NT2/D1 (cell line): Measurements from ENCODE around the gene PPM1F.

Experiments
- DNase-seq: peaks from one replicate; pipeline ENCODE4 v3.0.0-alpha.2; 2011; ENCODE audit warnings: low read depth, low spot score
- H3K27me3 ChIP-seq: 2 replicates; pipeline ENCODE4 v1.6.0; 2011; ENCODE audit warnings: mild to moderate bottlenecking; ENCODE audit not compliant: insufficient read length, insufficient read depth
- H3K36me3 ChIP-seq: 2 replicates; pipeline ENCODE4 v1.6.1; 2011; ENCODE audit warnings: mild to moderate bottlenecking, low read length, mixed read lengths; ENCODE audit not compliant: insufficient read depth, insufficient read length
- H3K4me1 ChIP-seq: 2 replicates; pipeline ENCODE4 v1.5.1; 2011; ENCODE audit not compliant: insufficient read depth, insufficient read length
- H3K4me3 ChIP-seq: 2 replicates; pipeline ENCODE4 v1.5.1; 2011; ENCODE audit warnings: low read depth; ENCODE audit not compliant: insufficient read length
- H3K9ac ChIP-seq: 2 replicates; pipeline ENCODE4 v1.6.0; 2011; ENCODE audit warnings: low read depth; ENCODE audit not compliant: insufficient read length
- H3K9me3 ChIP-seq: 2 replicates; pipeline ENCODE4 v1.5.1; 2011; ENCODE audit warnings: mild to moderate bottlenecking, low read length; ENCODE audit not compliant: insufficient read depth
- SUZ12 ChIP-seq: IDR thresholded peaks from 2 replicates; pipeline ENCODE4 v1.6.1; 2011; ENCODE audit not compliant: insufficient read length, insufficient read depth; ENCODE audit errors: extremely low read depth
- YY1 ChIP-seq: IDR thresholded peaks from 2 replicates; pipeline ENCODE4 v1.6.1; 2011; ENCODE audit not compliant: insufficient read length, insufficient read depth
- ZNF274 ChIP-seq: IDR thresholded peaks from 2 replicates; pipeline ENCODE4 v1.6.1; 2011; ENCODE audit warnings: mild to moderate bottlenecking, low read depth, low read length

Gene PPM1F

DNA sequence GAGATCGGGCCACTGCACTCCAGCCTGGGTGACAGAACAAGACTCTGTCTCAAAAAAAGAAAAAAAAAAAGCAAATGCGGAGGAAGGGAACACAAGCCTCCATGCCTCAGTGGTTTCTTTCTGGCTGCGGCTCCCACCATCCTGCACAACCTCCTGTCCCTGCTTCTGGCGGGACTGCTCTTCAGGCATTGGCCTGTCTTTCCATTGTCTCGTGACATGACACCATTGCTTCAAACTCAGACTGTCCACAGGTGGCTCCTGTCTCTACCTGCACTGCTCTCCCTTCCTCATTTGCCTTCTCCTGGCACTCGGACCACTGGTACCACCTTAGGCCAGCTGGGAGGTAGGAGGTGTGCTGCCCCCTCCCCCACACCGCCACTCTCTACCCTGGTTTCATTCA lies 10.6 kb upstream of the PPM1F start:
- H3K4me1 ChIP-seq, result no peaks in the 10 kb centered on the region
- no peak for TF ChIP-seq ZNF274
- no peak for TF ChIP-seq SUZ12
- TF ChIP-seq YY1, result no peak
- no peak overlapping the region for H3K9ac ChIP-seq
- no peak overlapping the region for H3K4me3 ChIP-seq
- H3K36me3 ChIP-seq, result peaks cover 92% of the 10 kb centered on the region
- H3K27me3 ChIP-seq, result no peaks in the 10 kb centered on the region
- no peak for DNase-seq
- no peaks in the 10 kb centered on the region for H3K9me3 ChIP-seq

- DNase-seq, result no peak
- no peaks in the 10 kb centered on the region for H3K4me1 ChIP-seq
- no peak for TF ChIP-seq YY1
- TF ChIP-seq SUZ12, result no peak
- TF ChIP-seq ZNF274, result no peak
- no peak overlapping the region for H3K4me3 ChIP-seq
- H3K9me3 ChIP-seq, result no peaks in the 10 kb centered on the region
- peaks cover 85% of the 10 kb centered on the region for H3K36me3 ChIP-seq
- H3K9ac ChIP-seq, result no peak overlapping the region
- no peaks in the 10 kb centered on the region for H3K27me3 ChIP-seq
Measured at GRCh38 chr22:21962655-21962949, 10.0 kb upstream of the PPM1F start.

- Histone ChIP-seq H3K9ac (no peak overlapping the region), H3K4me1 (no peaks in the 10 kb centered on the region), H3K9me3 (no peaks in the 10 kb centered on the region), H3K27me3 (no peaks in the 10 kb centered on the region), H3K36me3 (peaks cover 80% of the 10 kb centered on the region), H3K4me3 (no peak overlapping the region)
- TF ChIP-seq YY1 (no peak), ZNF274 (no peak), SUZ12 (no peak)
- DNase-seq, result no peak
Measured at GRCh38 chr22:21961886-21962654, 9.4 kb upstream of the PPM1F start.

DNA sequence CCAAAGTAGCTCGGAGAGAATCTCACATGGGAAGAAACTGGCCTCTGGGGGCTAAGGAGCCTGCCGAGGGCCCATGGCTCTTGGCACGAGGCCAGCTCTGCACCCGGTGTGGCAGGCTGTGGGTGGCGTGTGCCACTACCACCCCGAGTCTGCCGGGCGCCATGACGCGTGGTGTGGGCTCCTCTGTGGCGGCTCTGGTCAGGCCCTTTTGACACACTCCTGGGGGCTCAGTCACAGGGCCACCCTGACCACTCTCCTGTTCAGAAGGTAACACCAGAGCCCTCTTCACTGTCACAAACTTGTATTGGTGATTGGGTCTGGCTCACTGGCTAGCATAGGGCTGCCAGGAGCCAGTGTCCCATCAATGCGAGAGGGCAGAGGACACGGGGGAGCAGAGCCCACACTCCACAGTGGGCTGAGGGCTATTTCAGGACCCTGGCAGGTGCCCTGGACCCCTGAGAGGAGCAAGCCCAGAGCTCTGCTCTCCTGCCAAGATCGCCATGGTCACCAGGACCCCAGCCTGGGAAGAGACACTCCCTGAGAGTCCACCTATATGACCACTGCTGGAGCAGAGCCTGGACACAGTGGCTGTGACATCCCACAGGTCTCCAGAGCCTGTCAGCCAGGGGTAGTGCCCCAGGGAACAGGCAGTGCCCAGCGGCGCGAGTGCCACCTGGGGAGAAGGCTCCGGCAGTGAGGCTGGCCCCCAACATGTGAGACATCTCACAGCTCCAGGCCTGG lies 8.6 kb upstream of the PPM1F start:
- Histone ChIP-seq H3K4me3 (no peak overlapping the region), H3K4me1 (no peaks in the 10 kb centered on the region), H3K27me3 (no peaks in the 10 kb centered on the region), H3K9me3 (no peaks in the 10 kb centered on the region), H3K9ac (no peak overlapping the region), H3K36me3 (peaks cover 72% of the 10 kb centered on the region)
- no peak for DNase-seq
- TF ChIP-seq YY1, result no peak
- no peak for TF ChIP-seq SUZ12
- TF ChIP-seq ZNF274, result no peak

GRCh38 chr22:21960200-21961126 lies 7.8 kb upstream of the PPM1F start:
- no peak for TF ChIP-seq YY1

GRCh38 chr22:21959274-21960074 lies 6.8 kb upstream of the PPM1F start:
- Histone ChIP-seq H3K9me3 (no peaks in the 10 kb centered on the region), H3K4me3 (no peak overlapping the region), H3K9ac (no peak overlapping the region), H3K4me1 (no peaks in the 10 kb centered on the region), H3K27me3 (no peaks in the 10 kb centered on the region), H3K36me3 (peaks cover 57% of the 10 kb centered on the region)
- DNase-seq, result no peak
- TF ChIP-seq SUZ12, result no peak
- no peak for TF ChIP-seq ZNF274
- no peak for TF ChIP-seq YY1

More at GRCh38 chr22:21960200-21961126, 7.8 kb upstream of the PPM1F start:
- H3K4me1 ChIP-seq, result no peaks in the 10 kb centered on the region
- H3K4me3 ChIP-seq, result no peak overlapping the region
- H3K9me3 ChIP-seq, result no peaks in the 10 kb centered on the region
- H3K27me3 ChIP-seq, result no peaks in the 10 kb centered on the region
- DNase-seq, result no peak
- H3K9ac ChIP-seq, result no peak overlapping the region
- H3K36me3 ChIP-seq, result peaks cover 66% of the 10 kb centered on the region
